HL-60 (cell line): ENCODE measurements around the gene ARL6IP6.
"Not testable (repeated sequence)": the region's sequence is repeated elsewhere in the genome, so short reads cannot be mapped to it uniquely, and the experiment has no call there.

Source experiments
- CTCF ChIP-seq: IDR thresholded peaks from one replicate; pipeline ENCODE4 v1.5.1; 2011; ENCODE audit warnings: low read length, control low read depth, inconsistent platforms; ENCODE audit not compliant: insufficient read depth
- GABPA ChIP-seq: IDR thresholded peaks from 2 replicates; pipeline ENCODE4 v1.6.1; 2012; ENCODE audit warnings: low read depth
- POLR2AphosphoS5 ChIP-seq: IDR thresholded peaks from 2 replicates; pipeline ENCODE4 v1.6.1; 2012; ENCODE audit warnings: low read depth
- REST ChIP-seq: IDR thresholded peaks from 2 replicates; pipeline ENCODE4 v1.6.1; 2012; ENCODE audit warnings: low read depth; ENCODE audit not compliant: insufficient replicate concordance

GRCh38 chr2:152739705-152740104, 21.3 kb downstream of the ARL6IP6 start:
- not testable (repeated sequence) for TF ChIP-seq REST, CTCF, GABPA, POLR2AphosphoS5
